GM12864 (cell line): Measurements from ENCODE around the gene CHD3.
"Not testable (repeated sequence)": the region's sequence is repeated elsewhere in the genome, so short reads cannot be mapped to it uniquely, and the experiment has no call there.

ENCODE experiments used
- DNase-seq: peaks from one replicate; pipeline ENCODE4 v3.0.0-alpha.2; 2011; ENCODE audit warnings: low read depth
- H3K4me3 ChIP-seq: 2 replicates; pipeline ENCODE4 v1.5.1; 2011; ENCODE audit warnings: mild to moderate bottlenecking, low read depth, low read length, control low read depth
- CTCF ChIP-seq: IDR thresholded peaks from 2 replicates; pipeline ENCODE4 v1.5.1; 2011; ENCODE audit warnings: low read depth, mild to moderate bottlenecking, moderate library complexity, low read length, control low read depth, inconsistent platforms; ENCODE audit errors: missing control alignments

CHD3 gene

DNA sequence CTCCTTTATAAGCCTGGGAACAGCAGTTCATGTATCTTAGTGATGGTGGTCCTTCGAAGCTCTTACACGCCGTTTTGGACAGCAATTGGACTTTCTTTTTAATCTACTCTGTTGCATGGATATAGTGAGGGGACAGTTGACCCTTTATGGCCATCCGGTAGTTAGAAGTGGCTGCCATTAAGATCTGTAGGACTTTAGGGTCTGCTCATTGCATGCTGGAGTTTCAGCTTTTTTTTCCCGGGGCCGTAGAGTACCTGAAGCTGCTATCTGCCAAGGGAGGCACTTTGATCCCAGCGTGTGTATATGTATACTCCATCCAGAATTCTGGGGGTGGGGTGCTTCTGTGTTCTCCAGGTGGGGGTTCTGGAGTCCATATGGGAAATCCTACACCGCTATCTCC lies 29.6 kb upstream of the CHD3 start:
- H3K4me3 ChIP-seq = peak overlapping the region; percentile 63
- TF ChIP-seq CTCF = no peak
- DNase-seq = no peak

DNA sequence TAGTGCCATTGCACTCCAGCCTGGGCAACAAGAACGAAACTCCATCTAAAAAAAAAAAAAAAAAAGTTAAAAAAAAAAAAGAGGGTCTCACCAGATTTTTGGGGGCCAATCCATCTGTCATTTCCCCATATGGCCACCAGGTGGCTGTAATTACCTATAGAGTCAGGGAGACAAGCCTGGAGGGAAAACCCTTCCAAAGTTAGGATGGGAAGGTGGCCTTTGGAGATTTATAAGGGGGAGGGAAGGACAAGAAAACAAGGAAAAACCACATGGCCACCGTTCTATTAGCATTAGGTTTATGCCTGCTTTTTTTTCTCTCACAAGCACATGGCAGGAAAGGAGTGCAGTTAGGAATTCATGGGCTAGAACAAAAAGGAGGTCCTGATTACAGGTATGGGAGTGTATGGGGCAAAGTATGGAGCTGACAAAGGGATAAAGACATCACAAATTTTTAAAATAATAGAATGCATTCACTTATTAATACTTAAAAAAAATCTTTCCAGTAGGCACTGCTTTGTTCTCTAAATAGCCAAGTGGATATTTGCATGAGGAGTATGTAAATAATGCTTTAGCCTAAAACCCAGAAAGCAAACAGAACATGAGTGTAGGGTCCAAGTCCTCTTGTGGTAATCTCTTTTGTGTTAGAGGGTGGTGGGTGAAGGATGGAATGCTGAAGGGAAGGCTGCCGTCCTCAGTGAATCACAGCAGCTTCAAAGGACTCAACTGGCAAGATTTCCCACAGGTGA lies 25.7 kb upstream of the CHD3 start:
- DNase-seq = no peak
- TF ChIP-seq CTCF = peak; percentile 67
- no peak overlapping the region for H3K4me3 ChIP-seq

DNA sequence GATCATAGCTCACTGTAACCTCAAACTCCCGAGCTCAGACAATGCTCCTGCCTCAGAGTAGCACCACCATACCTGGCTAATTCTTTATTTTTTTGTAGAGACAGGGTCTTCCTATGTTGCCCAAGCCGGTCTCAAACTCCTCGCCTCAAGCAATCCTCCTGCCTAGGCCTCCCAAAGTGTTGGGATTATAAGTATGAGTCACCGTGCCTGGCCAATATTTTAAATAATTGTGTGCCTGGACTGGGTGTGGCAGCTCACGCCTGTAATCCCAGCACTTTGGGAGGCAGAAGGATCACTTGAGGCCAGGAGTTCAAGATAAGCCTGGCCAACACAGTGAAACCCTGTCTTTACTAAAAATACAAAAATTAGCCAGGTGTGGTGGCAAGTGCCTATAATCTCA lies 24.2 kb upstream of the CHD3 start:
- not testable (repeated sequence) for DNase-seq, H3K4me3 ChIP-seq

DNA sequence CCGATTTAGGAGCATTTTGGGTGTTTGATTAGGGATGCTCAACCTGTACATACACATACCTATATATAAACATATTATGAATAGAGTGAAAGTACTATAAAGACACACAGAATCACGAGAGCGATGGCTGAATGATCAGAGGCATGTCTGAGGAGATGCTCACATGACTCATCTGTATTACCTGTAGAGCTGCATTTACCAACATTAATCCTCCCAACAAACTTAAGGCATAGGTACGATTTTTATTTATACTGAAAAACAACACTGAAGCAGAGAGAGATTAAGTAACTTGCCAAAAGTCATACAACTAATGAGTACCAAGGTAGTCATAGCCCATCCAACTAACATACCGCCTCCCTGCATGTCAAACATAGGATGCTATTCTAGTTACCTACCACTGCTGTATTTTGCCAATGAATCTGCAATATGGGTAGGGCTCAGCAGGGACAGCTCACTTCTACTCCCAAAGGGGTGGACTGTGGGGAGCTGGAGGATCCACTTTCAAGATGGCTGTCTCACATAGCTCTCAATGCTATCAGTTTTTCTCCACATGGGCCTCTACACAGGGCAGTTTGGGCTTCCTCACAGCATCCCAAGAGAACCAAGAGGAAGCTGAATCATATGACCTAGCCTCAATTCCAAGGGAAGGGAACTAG lies 23.5 kb upstream of the CHD3 start:
- H3K4me3 ChIP-seq = no peak overlapping the region
- TF ChIP-seq CTCF = no peak
- no peak for DNase-seq

GRCh38 chr17:7867881-7868329 lies 20.7 kb upstream of the CHD3 start:
- DNase-seq = no peak
- no peak overlapping the region for H3K4me3 ChIP-seq
- TF ChIP-seq CTCF = no peak

DNA sequence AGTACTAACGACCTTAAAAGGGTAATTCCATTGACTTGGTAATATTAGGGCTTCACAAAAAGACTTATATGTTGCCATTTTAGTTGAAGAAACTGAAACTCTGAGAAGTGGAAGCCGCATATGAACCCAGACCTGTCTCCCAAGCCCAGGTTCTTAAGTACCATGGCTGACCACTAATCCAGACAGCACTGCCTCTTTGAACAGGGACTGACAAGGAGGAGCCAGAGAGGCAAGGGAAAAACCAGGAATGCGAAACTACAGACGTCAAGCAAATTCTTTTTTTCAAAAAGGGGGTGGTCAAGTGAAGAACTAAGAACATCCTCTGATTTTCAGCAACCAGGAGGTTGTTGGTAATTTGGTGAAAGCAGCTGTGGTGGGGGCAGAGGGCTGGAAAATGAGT lies 15.5 kb upstream of the CHD3 start:
- TF ChIP-seq CTCF = no peak
- no peak overlapping the region for H3K4me3 ChIP-seq
- DNase-seq = no peak

- no peak for TF ChIP-seq CTCF
- DNase-seq = no peak
- no peak overlapping the region for H3K4me3 ChIP-seq
Measured at GRCh38 chr17:7875804-7876370, 12.7 kb upstream of the CHD3 start.
